Measurements from ENCODE around the gene AUTS2.

- TF ChIP-seq POLR2A (IDR thresholded peaks at IDR 0.05), result no peak
- TF ChIP-seq CTCF (IDR thresholded peaks at IDR 0.05), result no peak
- no peak for TF ChIP-seq POLR2AphosphoS5 (IDR thresholded peaks at IDR 0.05)
- no peak for TF ChIP-seq EP300 (IDR thresholded peaks at IDR 0.05; ENCODE audit: low read depth)
Measured at GRCh38 chr7:69567800-69568199, 30.5 kb upstream of the AUTS2 start.
